Activated CD8-positive, alpha-beta T cell treated with anti-CD3 and anti-CD28 coated beads for 36 hours (primary cell): ENCODE data around the gene AJUBA. TPM values are rescaled to one million over a fixed set of nuclear protein-coding genes. Genes with fewer than 3 reads are reported as not detected.
A peak's percentile ranks its signal among the peaks of the same experiment; 100 is the strongest.
"Not testable (repeated sequence)": the region's sequence is repeated elsewhere in the genome, so short reads cannot be mapped to it uniquely, and the experiment has no call there.

ENCODE experiments used
- ATAC-seq: fragments of 200-7000 bp; cut with Tn5 transposase; one replicate; pipeline ENCODE4 v1.10.0; 2021; ENCODE audit warnings: mild to moderate bottlenecking, moderate library complexity
- CTCF ChIA-PET: fragments of 350-600 bp; sonication (Branson Sonifier 250); formaldehyde crosslinking; loops from one replicate; lab custom pipeline; 2021; ENCODE audit warnings: antibody characterized with exemption; lab: Charles Lee
- POLR2A ChIA-PET: fragments of 350-600 bp; sonication (Branson Sonifier 250); formaldehyde crosslinking; loops from one replicate; lab custom pipeline; 2021; ENCODE audit warnings: antibody characterized with exemption; lab: Charles Lee
- DNase-seq: peaks from one replicate; pipeline ENCODE4 v3.0.0-alpha.2; 2020
- H3K27ac Mint-ChIP-seq: one replicate; pipeline ENCODE4 v1.8.0; 2021; ENCODE audit warnings: mild to moderate bottlenecking, mixed read lengths
- H3K27me3 Mint-ChIP-seq: one replicate; pipeline ENCODE4 v1.8.0; 2021; ENCODE audit warnings: mixed read lengths
- H3K36me3 Mint-ChIP-seq: one replicate; pipeline ENCODE4 v1.8.0; 2021; ENCODE audit warnings: low read depth, mixed read lengths
- H3K4me1 Mint-ChIP-seq: one replicate; pipeline ENCODE4 v1.8.0; 2021; ENCODE audit warnings: low read depth, mixed read lengths
- H3K4me3 Mint-ChIP-seq: one replicate; pipeline ENCODE4 v1.8.0; 2021; ENCODE audit warnings: mild to moderate bottlenecking, moderate library complexity, mixed read lengths
- H3K9me3 Mint-ChIP-seq: one replicate; pipeline ENCODE4 v1.8.0; 2021; ENCODE audit warnings: mixed read lengths
- intact Hi-C: fragments of 100-400 bp; cut with micrococcal nuclease; formaldehyde crosslinking; loops from one replicate; pipeline ENCODE4 v1.10.0; 2022
- total RNA-seq, 2 experiments: library from RNA; stranded (reverse); gene quantifications; one replicate each; pipeline ENCODE4 v1.2.3, GENCODE V29; 2021
- TF ChIP-seq, protein P1 (sequence below): fragments of 200-600 bp; IDR thresholded peaks from one replicate; pipeline ENCODE4 v1.8.0; 2022; ENCODE audit warnings: antibody characterized with exemption, mild to moderate bottlenecking

The AJUBA gene
- total RNA-seq, 2 experiments from 2014 or later: 2.3 to 2.6 TPM

GRCh38 chr14:22962061-22962676 lies 20.2 kb downstream of the AJUBA start:
- Mint-ChIP-seq H3K4me1 (peaks cover 6% of the 10 kb centered on the region), H3K9me3 (no peaks in the 10 kb centered on the region), H3K27ac (no peak overlapping the region), H3K36me3 (no peaks in the 10 kb centered on the region), H3K4me3 (no peak overlapping the region), H3K27me3 (no peaks in the 10 kb centered on the region)
- ChIA-PET CTCF (interaction anchor here (0.9 to 3.7 kb wide), 8 partner anchors 11 to 405 kb away, joined by 3 to 43 read pairs (median 8); partner anchors contain the start of genes AJUBA and PRMT5), POLR2A (no interaction called here)
- no peak for ATAC-seq
- TF ChIP-seq, protein P1, sequence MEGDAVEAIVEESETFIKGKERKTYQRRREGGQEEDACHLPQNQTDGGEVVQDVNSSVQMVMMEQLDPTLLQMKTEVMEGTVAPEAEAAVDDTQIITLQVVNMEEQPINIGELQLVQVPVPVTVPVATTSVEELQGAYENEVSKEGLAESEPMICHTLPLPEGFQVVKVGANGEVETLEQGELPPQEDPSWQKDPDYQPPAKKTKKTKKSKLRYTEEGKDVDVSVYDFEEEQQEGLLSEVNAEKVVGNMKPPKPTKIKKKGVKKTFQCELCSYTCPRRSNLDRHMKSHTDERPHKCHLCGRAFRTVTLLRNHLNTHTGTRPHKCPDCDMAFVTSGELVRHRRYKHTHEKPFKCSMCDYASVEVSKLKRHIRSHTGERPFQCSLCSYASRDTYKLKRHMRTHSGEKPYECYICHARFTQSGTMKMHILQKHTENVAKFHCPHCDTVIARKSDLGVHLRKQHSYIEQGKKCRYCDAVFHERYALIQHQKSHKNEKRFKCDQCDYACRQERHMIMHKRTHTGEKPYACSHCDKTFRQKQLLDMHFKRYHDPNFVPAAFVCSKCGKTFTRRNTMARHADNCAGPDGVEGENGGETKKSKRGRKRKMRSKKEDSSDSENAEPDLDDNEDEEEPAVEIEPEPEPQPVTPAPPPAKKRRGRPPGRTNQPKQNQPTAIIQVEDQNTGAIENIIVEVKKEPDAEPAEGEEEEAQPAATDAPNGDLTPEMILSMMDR: no peak
- intact Hi-C loops: no loop called here
- no peak for DNase-seq

DNA sequence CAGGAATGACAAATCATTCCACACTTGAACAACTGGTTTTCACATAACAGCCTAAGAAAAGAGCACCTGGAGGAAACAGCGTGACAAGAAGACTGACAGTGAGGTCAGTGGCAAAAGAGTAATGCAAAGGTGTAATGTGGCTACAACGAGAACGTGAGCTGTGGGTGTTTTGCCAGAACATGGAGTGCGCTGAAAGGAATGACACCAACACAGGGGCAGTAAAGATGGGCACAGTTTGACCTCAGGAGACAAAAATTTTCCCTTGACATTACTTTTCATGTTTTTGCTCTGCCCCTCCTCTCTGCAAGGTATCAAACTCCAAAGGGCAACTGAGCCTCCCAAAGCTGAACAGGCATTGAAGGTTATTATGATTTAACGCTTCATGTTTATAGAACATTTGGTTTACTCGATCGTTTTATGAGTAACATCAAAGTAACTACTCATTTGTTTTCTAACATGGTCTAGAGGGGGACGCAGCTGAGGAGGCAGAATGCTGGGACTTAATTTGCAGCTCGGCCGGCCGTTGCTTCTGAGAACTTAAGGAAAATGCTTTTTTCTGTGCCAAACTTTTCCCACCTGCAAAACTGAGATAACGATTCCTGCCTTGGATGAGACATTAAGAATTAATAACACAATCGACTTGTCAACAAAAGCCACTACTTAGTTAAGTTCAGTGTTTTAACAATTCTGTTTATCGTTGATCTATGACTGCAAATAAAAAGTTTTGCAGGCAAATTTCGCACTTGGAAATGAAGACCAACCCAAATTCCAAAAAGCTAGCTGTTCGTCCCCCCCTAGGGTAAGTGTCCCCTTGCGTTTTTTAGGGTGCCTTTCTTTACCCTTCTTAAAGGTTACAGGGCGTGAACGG lies 26.4 kb downstream of the AJUBA start:
- intact Hi-C loops: no loop called here
- TF ChIP-seq, protein P1: no peak
- H3K9me3 Mint-ChIP-seq: no peaks in the 10 kb centered on the region
- H3K27me3 Mint-ChIP-seq: no peaks in the 10 kb centered on the region
- ChIA-PET POLR2A (interaction anchor here (0.6 to 2.5 kb wide), 9 partner anchors 21 to 221 kb away, joined by 3 to 11 read pairs (median 5); partner anchors contain the start of genes AJUBA, LRP10, OXA1L and PRMT5), CTCF (interaction anchor here (1.0 to 10.4 kb wide), 21 partner anchors 12 to 385 kb away, joined by 3 to 86 read pairs (median 7); partner anchors contain the start of genes AJUBA, CDH24, LRP10 and PRMT5)
- ATAC-seq: no peak
- H3K4me1 Mint-ChIP-seq: peaks cover 25% of the 10 kb centered on the region
- H3K36me3 Mint-ChIP-seq: peaks cover 34% of the 10 kb centered on the region
- H3K4me3 Mint-ChIP-seq: peak overlapping the region; percentile 93
- no peak for DNase-seq
- peak overlapping the region; percentile 93 for H3K27ac Mint-ChIP-seq

GRCh38 chr14:22952418-22952817 lies 29.9 kb downstream of the AJUBA start:
- H3K27me3 Mint-ChIP-seq: no peaks in the 10 kb centered on the region
- H3K4me3 Mint-ChIP-seq: no peak overlapping the region
- no peak for DNase-seq
- intact Hi-C loops: no loop called here
- CTCF ChIA-PET: interaction anchor here (0.9 to 10.4 kb wide), 5 partner anchors 17 to 79 kb away, joined by 3 to 86 read pairs (median 5); partner anchors contain the start of genes AJUBA and PRMT5
- H3K9me3 Mint-ChIP-seq: no peaks in the 10 kb centered on the region
- TF ChIP-seq, protein P1: no peak
- H3K27ac Mint-ChIP-seq: no peak overlapping the region
- ATAC-seq: no peak
- POLR2A ChIA-PET: interaction anchor here (1.4 kb wide), 1 partner anchor 22 kb away, joined by 3 read pairs; no protein-coding TSS in a partner anchor
- H3K4me1 Mint-ChIP-seq: peaks cover 20% of the 10 kb centered on the region
- peaks cover 45% of the 10 kb centered on the region for H3K36me3 Mint-ChIP-seq

- peak overlapping the region; percentile 4 for H3K27ac Mint-ChIP-seq
- intact Hi-C loops: not testable (repeated sequence)
Observed at GRCh38 chr14:22951795-22952194, 30.6 kb downstream of the AJUBA start.

GRCh38 chr14:22945642-22946041 lies 36.7 kb downstream of the AJUBA start:
- TF ChIP-seq, protein P1: no peak
- no peak overlapping the region for H3K27ac Mint-ChIP-seq
- intact Hi-C loops: no loop called here
- no peaks in the 10 kb centered on the region for H3K9me3 Mint-ChIP-seq
- peaks cover 27% of the 10 kb centered on the region for H3K36me3 Mint-ChIP-seq
- H3K4me1 Mint-ChIP-seq: no peaks in the 10 kb centered on the region
- H3K4me3 Mint-ChIP-seq: no peak overlapping the region
- no peak for DNase-seq
- POLR2A ChIA-PET: interaction anchor here (1.2 to 1.3 kb wide), 3 partner anchors 12 to 28 kb away, joined by 4 to 5 read pairs (median 4); partner anchors contain the start of gene HAUS4
- H3K27me3 Mint-ChIP-seq: no peaks in the 10 kb centered on the region
- CTCF ChIA-PET: interaction anchor here (0.7 to 4.7 kb wide), 5 partner anchors 16 to 66 kb away, joined by 3 to 30 read pairs (median 4); partner anchors contain the start of genes AJUBA and PRMT5
- no peak for ATAC-seq

More at GRCh38 chr14:22951795-22952194, 30.6 kb downstream of the AJUBA start:
- H3K27me3 Mint-ChIP-seq, DNase-seq, H3K4me3 Mint-ChIP-seq, H3K9me3 Mint-ChIP-seq, ATAC-seq: not testable (repeated sequence)
- Mint-ChIP-seq H3K36me3 (peaks cover 51% of the 10 kb centered on the region), H3K4me1 (peaks cover 19% of the 10 kb centered on the region)
- CTCF ChIA-PET: interaction anchor here (0.9 to 10.4 kb wide), 7 partner anchors 11 to 106 kb away, joined by 3 to 86 read pairs (median 5); partner anchors contain the start of genes AJUBA, CDH24 and PRMT5
- POLR2A ChIA-PET: interaction anchor here (0.8 to 1.4 kb wide), 2 partner anchors 11 to 21 kb away, joined by 3 read pairs; no protein-coding TSS in a partner anchor
